ENCODE data around the gene KIF4B.

DNA sequence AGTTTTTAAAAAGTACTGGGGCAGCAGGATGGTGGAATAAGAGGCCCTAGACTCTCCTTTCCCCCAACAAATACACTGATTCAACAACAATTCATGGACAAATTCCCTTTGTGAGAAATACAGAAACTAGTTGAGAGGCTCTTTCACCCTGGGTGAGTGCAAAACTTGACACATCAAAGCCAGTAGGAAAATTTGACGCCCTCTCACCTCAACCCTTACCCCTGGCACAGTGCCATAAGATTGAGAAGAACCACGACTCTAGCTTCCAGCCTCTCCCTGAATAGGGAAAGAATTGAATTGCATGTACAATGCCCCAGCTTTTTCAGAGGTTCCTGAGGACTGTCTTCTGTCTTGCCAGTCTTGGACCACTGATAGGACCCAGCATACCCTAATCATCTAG is 12.3 kb downstream of the KIF4B start:
- TF ChIP-seq, protein P1, sequence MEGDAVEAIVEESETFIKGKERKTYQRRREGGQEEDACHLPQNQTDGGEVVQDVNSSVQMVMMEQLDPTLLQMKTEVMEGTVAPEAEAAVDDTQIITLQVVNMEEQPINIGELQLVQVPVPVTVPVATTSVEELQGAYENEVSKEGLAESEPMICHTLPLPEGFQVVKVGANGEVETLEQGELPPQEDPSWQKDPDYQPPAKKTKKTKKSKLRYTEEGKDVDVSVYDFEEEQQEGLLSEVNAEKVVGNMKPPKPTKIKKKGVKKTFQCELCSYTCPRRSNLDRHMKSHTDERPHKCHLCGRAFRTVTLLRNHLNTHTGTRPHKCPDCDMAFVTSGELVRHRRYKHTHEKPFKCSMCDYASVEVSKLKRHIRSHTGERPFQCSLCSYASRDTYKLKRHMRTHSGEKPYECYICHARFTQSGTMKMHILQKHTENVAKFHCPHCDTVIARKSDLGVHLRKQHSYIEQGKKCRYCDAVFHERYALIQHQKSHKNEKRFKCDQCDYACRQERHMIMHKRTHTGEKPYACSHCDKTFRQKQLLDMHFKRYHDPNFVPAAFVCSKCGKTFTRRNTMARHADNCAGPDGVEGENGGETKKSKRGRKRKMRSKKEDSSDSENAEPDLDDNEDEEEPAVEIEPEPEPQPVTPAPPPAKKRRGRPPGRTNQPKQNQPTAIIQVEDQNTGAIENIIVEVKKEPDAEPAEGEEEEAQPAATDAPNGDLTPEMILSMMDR (IDR thresholded peaks at IDR 0.05): no peak
- TF ChIP-seq POLR2A (IDR thresholded peaks at IDR 0.05): no peak
